Activated CD8-positive, alpha-beta T cell treated with anti-CD3 and anti-CD28 coated beads for 36 hours (primary cell): Measurements from ENCODE around the gene TRPM7. TPM values are rescaled to one million over a fixed set of nuclear protein-coding genes. Genes with fewer than 3 reads are reported as not detected.

Source experiments
- ATAC-seq: fragments of 200-7000 bp; cut with Tn5 transposase; one replicate; pipeline ENCODE4 v1.10.0; 2021; ENCODE audit warnings: mild to moderate bottlenecking, moderate library complexity
- CTCF ChIA-PET: fragments of 350-600 bp; sonication (Branson Sonifier 250); formaldehyde crosslinking; loops from one replicate; lab custom pipeline; 2021; ENCODE audit warnings: antibody characterized with exemption; lab: Charles Lee
- POLR2A ChIA-PET: fragments of 350-600 bp; sonication (Branson Sonifier 250); formaldehyde crosslinking; loops from one replicate; lab custom pipeline; 2021; ENCODE audit warnings: antibody characterized with exemption; lab: Charles Lee
- DNase-seq: peaks from one replicate; pipeline ENCODE4 v3.0.0-alpha.2; 2020
- H3K27ac Mint-ChIP-seq: one replicate; pipeline ENCODE4 v1.8.0; 2021; ENCODE audit warnings: mild to moderate bottlenecking, mixed read lengths
- H3K27me3 Mint-ChIP-seq: one replicate; pipeline ENCODE4 v1.8.0; 2021; ENCODE audit warnings: mixed read lengths
- H3K36me3 Mint-ChIP-seq: one replicate; pipeline ENCODE4 v1.8.0; 2021; ENCODE audit warnings: low read depth, mixed read lengths
- H3K4me1 Mint-ChIP-seq: one replicate; pipeline ENCODE4 v1.8.0; 2021; ENCODE audit warnings: low read depth, mixed read lengths
- H3K4me3 Mint-ChIP-seq: one replicate; pipeline ENCODE4 v1.8.0; 2021; ENCODE audit warnings: mild to moderate bottlenecking, moderate library complexity, mixed read lengths
- H3K9me3 Mint-ChIP-seq: one replicate; pipeline ENCODE4 v1.8.0; 2021; ENCODE audit warnings: mixed read lengths
- intact Hi-C: fragments of 100-400 bp; cut with micrococcal nuclease; formaldehyde crosslinking; loops from one replicate; pipeline ENCODE4 v1.10.0; 2022
- total RNA-seq, 2 experiments: library from RNA; stranded (reverse); gene quantifications; one replicate each; pipeline ENCODE4 v1.2.3, GENCODE V29; 2021
- TF ChIP-seq, protein P1 (sequence below): fragments of 200-600 bp; IDR thresholded peaks from one replicate; pipeline ENCODE4 v1.8.0; 2022; ENCODE audit warnings: antibody characterized with exemption, mild to moderate bottlenecking

Gene TRPM7
- total RNA-seq, 2 experiments from 2014 or later: 38.2 to 38.8 TPM

DNA sequence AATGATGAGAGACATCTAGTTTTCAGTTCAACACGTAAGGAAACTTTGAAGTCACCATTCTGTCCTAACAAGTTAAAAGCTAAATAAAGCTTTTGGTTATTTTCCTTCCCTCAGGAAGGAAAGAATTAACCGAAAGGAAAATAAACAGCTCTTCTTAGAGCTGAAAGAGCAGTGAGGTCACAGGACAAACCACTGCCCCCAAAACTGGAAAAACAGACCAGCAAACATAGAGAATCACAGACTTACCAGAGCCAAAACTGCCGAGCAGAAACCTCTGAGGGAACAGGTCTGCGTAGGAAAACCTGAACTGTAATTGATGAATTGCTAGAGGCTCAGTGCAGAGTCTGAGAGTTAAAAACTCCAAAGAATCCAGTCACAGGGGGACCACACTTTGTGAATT is 154.8 kb downstream of the TRPM7 start:
- TF ChIP-seq, protein P1, sequence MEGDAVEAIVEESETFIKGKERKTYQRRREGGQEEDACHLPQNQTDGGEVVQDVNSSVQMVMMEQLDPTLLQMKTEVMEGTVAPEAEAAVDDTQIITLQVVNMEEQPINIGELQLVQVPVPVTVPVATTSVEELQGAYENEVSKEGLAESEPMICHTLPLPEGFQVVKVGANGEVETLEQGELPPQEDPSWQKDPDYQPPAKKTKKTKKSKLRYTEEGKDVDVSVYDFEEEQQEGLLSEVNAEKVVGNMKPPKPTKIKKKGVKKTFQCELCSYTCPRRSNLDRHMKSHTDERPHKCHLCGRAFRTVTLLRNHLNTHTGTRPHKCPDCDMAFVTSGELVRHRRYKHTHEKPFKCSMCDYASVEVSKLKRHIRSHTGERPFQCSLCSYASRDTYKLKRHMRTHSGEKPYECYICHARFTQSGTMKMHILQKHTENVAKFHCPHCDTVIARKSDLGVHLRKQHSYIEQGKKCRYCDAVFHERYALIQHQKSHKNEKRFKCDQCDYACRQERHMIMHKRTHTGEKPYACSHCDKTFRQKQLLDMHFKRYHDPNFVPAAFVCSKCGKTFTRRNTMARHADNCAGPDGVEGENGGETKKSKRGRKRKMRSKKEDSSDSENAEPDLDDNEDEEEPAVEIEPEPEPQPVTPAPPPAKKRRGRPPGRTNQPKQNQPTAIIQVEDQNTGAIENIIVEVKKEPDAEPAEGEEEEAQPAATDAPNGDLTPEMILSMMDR: no peak
- intact Hi-C loops: no loop called here
- peaks cover 3% of the 10 kb centered on the region for H3K9me3 Mint-ChIP-seq
- POLR2A ChIA-PET: no interaction called here
- CTCF ChIA-PET: interaction anchor here (0.8 to 1.8 kb wide), 2 partner anchors 9 to 11 kb away, joined by 3 to 7 read pairs; no protein-coding TSS in a partner anchor
- H3K4me1 Mint-ChIP-seq: peaks cover 8% of the 10 kb centered on the region
- H3K27me3 Mint-ChIP-seq: peaks cover 1% of the 10 kb centered on the region
- no peak for DNase-seq
- no peak overlapping the region for H3K4me3 Mint-ChIP-seq
- no peaks in the 10 kb centered on the region for H3K36me3 Mint-ChIP-seq
- H3K27ac Mint-ChIP-seq: peak overlapping the region; percentile 47
- no peak for ATAC-seq

DNA sequence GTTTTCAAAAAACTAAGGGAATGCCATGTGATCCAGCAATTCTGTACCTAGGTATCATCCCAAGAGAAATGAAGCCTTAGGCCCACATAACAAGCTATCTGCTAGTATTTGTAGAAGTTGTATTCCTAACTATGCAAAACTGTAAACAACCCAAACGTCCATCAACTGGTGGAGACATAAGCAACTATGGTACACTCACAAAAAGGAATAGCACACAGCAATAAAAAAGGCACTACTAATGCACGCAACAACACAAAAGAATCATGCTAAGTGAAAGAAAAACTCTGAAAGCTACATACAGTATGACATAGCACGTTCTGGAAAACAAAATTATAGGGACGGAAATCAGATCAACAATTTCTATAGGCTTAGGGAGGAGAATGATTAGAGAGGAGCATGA is 155.4 kb downstream of the TRPM7 start:
- Mint-ChIP-seq H3K27ac (no peak overlapping the region), H3K9me3 (peaks cover 3% of the 10 kb centered on the region), H3K36me3 (no peaks in the 10 kb centered on the region), H3K4me3 (no peak overlapping the region), H3K4me1 (peaks cover 8% of the 10 kb centered on the region), H3K27me3 (peaks cover 1% of the 10 kb centered on the region)
- CTCF ChIA-PET: interaction anchor here (0.8 to 1.8 kb wide), 3 partner anchors 9 to 28 kb away, joined by 3 to 7 read pairs (median 3); no protein-coding TSS in a partner anchor
- no peak for DNase-seq
- POLR2A ChIA-PET: no interaction called here
- no peak for ATAC-seq
- intact Hi-C loops: no loop called here
- TF ChIP-seq, protein P1: no peak

DNA sequence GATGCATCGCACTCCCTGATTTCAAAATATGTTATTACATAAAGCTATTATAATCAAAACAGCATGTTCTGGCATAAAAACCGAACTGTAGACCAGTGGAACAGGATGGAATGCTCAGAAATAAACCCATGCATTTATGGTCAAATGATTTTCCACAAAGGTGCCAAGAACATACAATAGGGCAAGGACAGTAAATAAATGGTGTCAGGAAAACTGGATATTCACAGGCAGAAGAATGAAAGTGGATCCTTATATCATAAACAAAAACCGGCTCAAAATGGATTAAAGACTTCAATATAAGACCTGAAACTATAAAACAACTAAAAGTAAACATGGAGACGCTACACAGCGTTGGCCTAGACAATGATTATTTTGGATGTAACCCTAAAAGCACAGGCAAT is 162.7 kb downstream of the TRPM7 start:
- Mint-ChIP-seq H3K27ac (no peak overlapping the region), H3K4me1 (no peaks in the 10 kb centered on the region), H3K36me3 (no peaks in the 10 kb centered on the region), H3K9me3 (no peaks in the 10 kb centered on the region), H3K27me3 (no peaks in the 10 kb centered on the region), H3K4me3 (no peak overlapping the region)
- ChIA-PET CTCF (no interaction called here), POLR2A (no interaction called here)
- ATAC-seq (no peak), DNase-seq (no peak)
- intact Hi-C loops: no loop called here
- TF ChIP-seq, protein P1: no peak

DNA sequence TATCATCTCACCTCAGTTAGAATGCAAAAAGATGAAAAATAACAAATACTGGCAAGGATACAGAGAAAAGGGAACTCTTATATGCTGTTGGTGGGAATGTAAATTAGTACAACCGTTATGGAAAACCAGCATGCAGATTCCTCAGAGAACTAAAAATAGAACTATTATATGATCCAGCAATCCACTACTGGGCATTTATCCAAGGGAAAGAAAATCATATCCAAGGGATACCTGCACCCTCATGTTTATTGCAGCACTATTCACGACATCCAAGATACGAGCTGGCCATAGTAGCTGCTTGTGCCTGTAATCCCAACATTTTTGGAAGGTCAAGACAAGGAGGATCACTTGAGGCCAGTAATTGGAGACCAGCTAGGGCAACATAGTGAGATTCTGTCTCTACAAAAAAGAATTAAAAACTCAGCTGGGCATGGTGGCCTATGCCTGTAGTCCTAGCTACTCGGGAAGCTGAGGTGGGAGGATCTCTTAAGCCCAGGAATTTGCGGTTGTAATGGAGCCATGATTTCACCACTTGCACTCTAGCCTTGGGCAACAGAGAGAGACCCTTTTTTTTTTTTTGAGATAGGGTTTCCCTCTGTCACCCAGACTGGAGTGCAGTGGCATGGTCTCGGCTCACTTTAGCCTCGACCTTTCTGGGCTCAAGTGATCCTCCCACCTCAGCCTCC is 166.7 kb downstream of the TRPM7 start:
- H3K27me3 Mint-ChIP-seq: no peaks in the 10 kb centered on the region
- POLR2A ChIA-PET: no interaction called here
- peaks cover 2% of the 10 kb centered on the region for H3K36me3 Mint-ChIP-seq
- ATAC-seq (no peak), DNase-seq (no peak)
- peaks cover 2% of the 10 kb centered on the region for H3K9me3 Mint-ChIP-seq
- intact Hi-C loops: no loop called here
- H3K4me3 Mint-ChIP-seq: no peak overlapping the region
- CTCF ChIA-PET: interaction anchor here (0.7 kb wide), 1 partner anchor 61 kb away, joined by 3 read pairs; no protein-coding TSS in a partner anchor
- TF ChIP-seq, protein P1: no peak
- H3K4me1 Mint-ChIP-seq: no peaks in the 10 kb centered on the region
- H3K27ac Mint-ChIP-seq: no peak overlapping the region

DNA sequence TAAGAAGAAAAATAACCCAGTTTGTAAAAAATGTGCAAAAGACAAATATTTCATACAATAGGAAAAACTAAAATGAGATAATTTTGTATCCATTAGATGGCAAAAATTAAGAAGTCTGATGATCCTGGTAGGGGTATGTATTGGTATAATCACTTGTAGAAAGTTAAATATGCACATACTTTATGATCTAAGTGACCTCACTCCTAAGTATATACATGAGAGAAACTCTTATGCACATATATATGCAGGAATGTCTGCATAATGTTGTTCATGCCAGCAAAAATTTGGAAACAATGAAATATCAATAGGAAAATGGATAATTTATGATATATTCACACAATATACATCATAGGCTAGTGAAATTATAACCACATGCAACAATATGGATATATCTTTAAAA is 173.6 kb downstream of the TRPM7 start:
- Mint-ChIP-seq H3K4me1 (no peaks in the 10 kb centered on the region), H3K9me3 (no peaks in the 10 kb centered on the region), H3K27ac (no peak overlapping the region), H3K4me3 (no peak overlapping the region), H3K36me3 (peaks cover 3% of the 10 kb centered on the region), H3K27me3 (no peaks in the 10 kb centered on the region)
- POLR2A ChIA-PET: no interaction called here
- ATAC-seq: no peak
- TF ChIP-seq, protein P1: no peak
- no peak for DNase-seq
- intact Hi-C loops: no loop called here
- CTCF ChIA-PET: no interaction called here

Other genes with a start within 250 kb of the TRPM7 start
- gene USP50, start 140.1 kb downstream of the TRPM7 start, total RNA-seq: not detected
- 10 to 100 TPM; 47.7 to 48.8 TPM for gene SPPL2A, start 78.9 kb upstream of the TRPM7 start, total RNA-seq
- gene AP4E1, start 221.9 kb upstream of the TRPM7 start, total RNA-seq: 10 to 100 TPM; 16.6 TPM